CD14-positive monocyte (primary cell): Measurements from ENCODE around the gene SUGCT. TPM values are rescaled to one million over a fixed set of nuclear protein-coding genes. Genes with fewer than 3 reads are reported as not detected.

Source experiments
- DNase-seq, 3 donors: peaks; one replicate each; pipeline ENCODE4 v3.0.0-alpha.2; 2011 to 2022
- H2AFZ ChIP-seq: 2 replicates; pipeline ENCODE4 v1.6.0; 2012; ENCODE audit warnings: mild to moderate bottlenecking, low read depth, low read length, inconsistent platforms; ENCODE audit not compliant: insufficient read depth, poor library complexity, severe bottlenecking
- H3K27ac ChIP-seq, 2 donors: 1 replicate in 1 of 2; 2 replicates in 1 of 2; pipeline ENCODE4 v1.5.1; 2012 to 2013; ENCODE audit warnings: low read length in 2 of 2, control low read depth in 1 of 2, inconsistent platforms in 1 of 2, low read depth in 1 of 2, mild to moderate bottlenecking in 1 of 2
- H3K27me3 ChIP-seq, 2 donors: one replicate each; pipeline versions ENCODE4 v1.6.0 to v1.6.1; 2011 to 2013; ENCODE audit warnings: low read length in 2 of 2; ENCODE audit not compliant: control insufficient read depth in 2 of 2, insufficient read depth in 2 of 2
- H3K36me3 ChIP-seq, 2 donors: replicated peaks in 1 of 2; 1 replicate in 1 of 2; 2 replicates in 1 of 2; pipeline versions ENCODE4 v1.5.1 to v1.6.1; 2012 to 2013; ENCODE audit warnings: low read length in 2 of 2, control low read depth in 1 of 2, inconsistent platforms in 1 of 2, mild to moderate bottlenecking in 1 of 2; ENCODE audit not compliant: insufficient read depth in 2 of 2, control insufficient read depth in 1 of 2
- H3K4me1 ChIP-seq, 2 donors: 1 replicate in 1 of 2; 2 replicates in 1 of 2; pipeline versions ENCODE4 v1.5.1 to v1.6.1; 2012 to 2013; ENCODE audit warnings: low read length in 2 of 2, control low read depth in 1 of 2, inconsistent platforms in 1 of 2, mild to moderate bottlenecking in 1 of 2, moderate library complexity in 1 of 2; ENCODE audit not compliant: insufficient read depth in 2 of 2, control insufficient read depth in 1 of 2
- H3K4me2 ChIP-seq: replicated peaks from 2 replicates; pipeline ENCODE3; 2012; ENCODE audit warnings: low read length, moderate library complexity, mild to moderate bottlenecking; ENCODE audit not compliant: poor library complexity, severe bottlenecking; ENCODE audit errors: extremely low read depth
- H3K4me3 ChIP-seq, 3 experiments: fragments of 200-600 bp in 1 of 3; sonication (generic) in 1 of 3; replicated peaks in 1 of 3; 1 replicate in 2 of 3; 2 replicates in 1 of 3; pipeline ENCODE4 v1.5.1; 2011 to 2013; ENCODE audit warnings: low read length in 3 of 3, mild to moderate bottlenecking in 3 of 3, control low read depth in 2 of 3, low read depth in 2 of 3, inconsistent platforms in 1 of 3, moderate library complexity in 1 of 3
- H3K79me2 ChIP-seq: 2 replicates; pipeline ENCODE4 v1.6.0; 2012; ENCODE audit warnings: mild to moderate bottlenecking, control low read depth, inconsistent platforms, low read length, moderate library complexity; ENCODE audit not compliant: insufficient read depth
- H3K9ac ChIP-seq: 2 replicates; pipeline ENCODE4 v1.6.0; 2017; ENCODE audit warnings: low read length, mild to moderate bottlenecking; ENCODE audit not compliant: insufficient read depth, poor library complexity, severe bottlenecking
- H3K9me3 ChIP-seq, 2 donors: replicated peaks in 1 of 2; 1 replicate in 1 of 2; 2 replicates in 1 of 2; pipeline versions ENCODE4 v1.5.1 to v1.6.1; 2012 to 2013; ENCODE audit warnings: low read length in 2 of 2, control low read depth in 1 of 2; ENCODE audit not compliant: control insufficient read depth in 1 of 2, insufficient read depth in 1 of 2
- H4K20me1 ChIP-seq: 2 replicates; pipeline ENCODE4 v1.6.0; 2012; ENCODE audit warnings: mild to moderate bottlenecking, low read length, control low read depth, moderate library complexity; ENCODE audit not compliant: insufficient read depth
- H3K27ac Mint-ChIP-seq, 7 donors: one replicate each; pipeline ENCODE4 v1.8.0; 2020; ENCODE audit warnings: mild to moderate bottlenecking in 7 of 7, mixed read lengths in 7 of 7, moderate library complexity in 6 of 7, inconsistent platforms in 2 of 7
- H3K27me3 Mint-ChIP-seq, 3 donors: one replicate each; pipeline ENCODE4 v1.8.0; 2021 to 2022; ENCODE audit warnings: low read depth in 3 of 3, mild to moderate bottlenecking in 3 of 3, mixed read lengths in 3 of 3, moderate library complexity in 3 of 3, inconsistent platforms in 1 of 3
- H3K36me3 Mint-ChIP-seq, 2 donors: one replicate each; pipeline ENCODE4 v1.8.0; 2020; ENCODE audit warnings: mixed read lengths in 2 of 2, inconsistent platforms in 1 of 2, mild to moderate bottlenecking in 1 of 2
- H3K4me1 Mint-ChIP-seq: one replicate; pipeline ENCODE4 v1.8.0; 2020; ENCODE audit warnings: mild to moderate bottlenecking, mixed read lengths
- H3K4me3 Mint-ChIP-seq, 2 donors: one replicate each; pipeline ENCODE4 v1.8.0; 2020; ENCODE audit warnings: mild to moderate bottlenecking in 2 of 2, mixed read lengths in 2 of 2, moderate library complexity in 1 of 2
- H3K9me3 Mint-ChIP-seq, 7 donors: one replicate each; pipeline ENCODE4 v1.8.0; 2020 to 2022; ENCODE audit warnings: mixed read lengths in 7 of 7, mild to moderate bottlenecking in 6 of 7, moderate library complexity in 6 of 7, inconsistent platforms in 2 of 7
- CTCF ChIP-seq: fragments of 200-600 bp; IDR thresholded peaks from one replicate; pipeline ENCODE4 v1.8.0; 2022; ENCODE audit warnings: antibody characterized with exemption, mild to moderate bottlenecking
- WGBS: methylation state at CpG from one replicate; pipeline ENCODE4 v1.1.5; 2013; ENCODE audit warnings: missing lambda C conversion rate; ENCODE audit not compliant: insufficient coverage; 5-methylcytosine and 5-hydroxymethylcytosine counted together
- intact Hi-C, 2 donors: fragments of 100-400 bp; cut with micrococcal nuclease; formaldehyde crosslinking; loops; one replicate each; pipeline versions ENCODE4 v1.15.0 to v1.15.1; 2023
- polyA plus RNA-seq, 3 donors: library from polyadenylated mRNA; depleted of rRNA in 1 of 3; unstranded in 2 of 3; stranded (reverse) in 1 of 3; fragments of 300-500 nt in 2 of 3; fragments of >200 nt in 1 of 3; fragmentation: Illumina TruSeq in 2 of 3; gene quantifications; 1 replicate in 2 of 3; 2 replicates in 1 of 3; pipeline ENCODE4 v1.2.3, GENCODE V29; 2012 to 2021

SUGCT gene
- polyA plus RNA-seq, 3 donors = not detected

GRCh38 chr7:40880581-40880980 is 745.8 kb downstream of the SUGCT start:
- Mint-ChIP-seq H3K4me3 (no peak overlapping the region), H3K4me1 (no peaks in the 10 kb centered on the region), H3K9me3 (peaks cover 2 to 18% (median 5%) of the 10 kb centered on the region in 7 donors), H3K27me3 (no peaks in the 10 kb centered on the region), H3K27ac (no peak overlapping the region), H3K36me3 (no peaks in the 10 kb centered on the region)
- no peak overlapping the region for H3K4me3 ChIP-seq
- H3K36me3 ChIP-seq = no peaks in the 10 kb centered on the region
- H3K4me1 ChIP-seq = no peaks in the 10 kb centered on the region
- H3K79me2 ChIP-seq = no peaks in the 10 kb centered on the region
- no CpG with 5 or more reads among the region's 1 CpG for WGBS
- H3K9me3 ChIP-seq = no peaks in the 10 kb centered on the region
- H3K27ac ChIP-seq = no peak overlapping the region
- intact Hi-C loops = no loop called here
- no peaks in the 10 kb centered on the region for H4K20me1 ChIP-seq
- H3K4me2 ChIP-seq = no peak overlapping the region
- no peaks in the 10 kb centered on the region for H3K27me3 ChIP-seq
- no peak overlapping the region for H3K9ac ChIP-seq
- no peak for DNase-seq
- TF ChIP-seq CTCF = no peak
- H2AFZ ChIP-seq = no peak overlapping the region

GRCh38 chr7:40881405-40881926 is 746.7 kb downstream of the SUGCT start:
- H3K27ac Mint-ChIP-seq = no peak overlapping the region
- no peak overlapping the region for H2AFZ ChIP-seq
- H3K4me1 ChIP-seq = no peaks in the 10 kb centered on the region
- H3K4me2 ChIP-seq = no peak overlapping the region
- H4K20me1 ChIP-seq = no peaks in the 10 kb centered on the region
- no peak for DNase-seq
- H3K4me1 Mint-ChIP-seq = no peaks in the 10 kb centered on the region
- 100% methylated on average over 1 of the region's 2 CpGs for WGBS
- H3K9me3 ChIP-seq = no peaks in the 10 kb centered on the region
- no peak overlapping the region for H3K27ac ChIP-seq
- H3K9ac ChIP-seq = no peak overlapping the region
- no peaks in the 10 kb centered on the region for H3K27me3 Mint-ChIP-seq
- no peak for TF ChIP-seq CTCF
- no peak overlapping the region for H3K4me3 Mint-ChIP-seq
- no peaks in the 10 kb centered on the region for H3K27me3 ChIP-seq
- H3K4me3 ChIP-seq = no peak overlapping the region
- intact Hi-C loops = no loop called here
- H3K36me3 Mint-ChIP-seq = no peaks in the 10 kb centered on the region
- no peaks in the 10 kb centered on the region for H3K36me3 ChIP-seq
- no peaks in the 10 kb centered on the region for H3K79me2 ChIP-seq
- peaks cover 2 to 18% (median 4%) of the 10 kb centered on the region in 7 donors for H3K9me3 Mint-ChIP-seq
